Measurements from ENCODE around the gene SUGCT.

DNA sequence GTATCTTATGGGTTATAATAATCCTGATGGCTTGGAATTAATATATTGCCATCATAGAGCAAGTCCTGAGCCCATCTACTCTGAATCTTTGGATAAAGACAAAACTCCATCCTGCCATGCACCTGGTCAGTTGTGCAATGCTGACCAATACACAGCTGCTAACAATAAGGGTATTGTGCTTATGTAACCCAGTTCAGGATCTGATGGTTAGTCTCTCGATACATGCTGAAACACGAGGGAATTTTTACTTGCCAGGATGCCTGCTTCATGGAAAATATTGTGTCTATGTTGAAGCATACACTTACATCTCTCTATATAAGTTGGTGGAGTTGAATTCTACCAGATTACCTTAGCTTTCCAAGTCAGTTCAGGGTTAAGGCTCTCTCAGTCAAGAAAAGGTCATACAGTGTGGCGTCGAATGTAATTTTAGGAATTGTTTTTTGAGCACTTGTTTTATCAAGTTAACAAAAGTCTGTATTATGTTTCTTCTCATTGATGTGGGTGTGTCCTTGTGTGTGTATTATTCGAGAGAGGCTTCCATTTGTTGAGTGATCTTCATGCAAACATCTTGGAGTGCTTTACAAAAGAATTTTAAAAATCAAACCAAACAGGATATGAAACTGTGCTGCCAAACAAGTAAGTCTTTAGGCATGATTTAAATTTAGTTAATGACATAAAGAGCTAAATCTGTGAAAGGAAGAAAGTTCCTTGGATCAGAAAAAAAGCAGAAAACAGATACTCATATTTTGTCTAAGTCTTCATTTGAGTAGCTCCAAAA, 449.1 kb downstream of the SUGCT start:
- TF ChIP-seq, protein P1, sequence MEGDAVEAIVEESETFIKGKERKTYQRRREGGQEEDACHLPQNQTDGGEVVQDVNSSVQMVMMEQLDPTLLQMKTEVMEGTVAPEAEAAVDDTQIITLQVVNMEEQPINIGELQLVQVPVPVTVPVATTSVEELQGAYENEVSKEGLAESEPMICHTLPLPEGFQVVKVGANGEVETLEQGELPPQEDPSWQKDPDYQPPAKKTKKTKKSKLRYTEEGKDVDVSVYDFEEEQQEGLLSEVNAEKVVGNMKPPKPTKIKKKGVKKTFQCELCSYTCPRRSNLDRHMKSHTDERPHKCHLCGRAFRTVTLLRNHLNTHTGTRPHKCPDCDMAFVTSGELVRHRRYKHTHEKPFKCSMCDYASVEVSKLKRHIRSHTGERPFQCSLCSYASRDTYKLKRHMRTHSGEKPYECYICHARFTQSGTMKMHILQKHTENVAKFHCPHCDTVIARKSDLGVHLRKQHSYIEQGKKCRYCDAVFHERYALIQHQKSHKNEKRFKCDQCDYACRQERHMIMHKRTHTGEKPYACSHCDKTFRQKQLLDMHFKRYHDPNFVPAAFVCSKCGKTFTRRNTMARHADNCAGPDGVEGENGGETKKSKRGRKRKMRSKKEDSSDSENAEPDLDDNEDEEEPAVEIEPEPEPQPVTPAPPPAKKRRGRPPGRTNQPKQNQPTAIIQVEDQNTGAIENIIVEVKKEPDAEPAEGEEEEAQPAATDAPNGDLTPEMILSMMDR (IDR thresholded peaks at IDR 0.05; ENCODE audit: low read length) = no peak
- TF ChIP-seq EZH2 (optimal IDR thresholded peaks at IDR 0.05; ENCODE audit: low read depth, low read length) = no peak
- TF ChIP-seq EZH2phosphoT487 (IDR thresholded peaks at IDR 0.05; ENCODE audit: low read length) = no peak
